ENCODE results near the gene KCTD1. TPM values are rescaled to one million over a fixed set of nuclear protein-coding genes. Genes with fewer than 3 reads are reported as not detected.

KCTD1 gene
- total RNA-seq, 1 donor from 2014 or later = 5.8 TPM

GRCh38 chr18:26524002-26524401 lies 24.4 kb downstream of the KCTD1 start:
- no peak for DNase-seq (ENCODE audit: low read depth in 2 of 2)

GRCh38 chr18:26521617-26522016 lies 26.7 kb downstream of the KCTD1 start:
- DNase-seq (ENCODE audit: low read depth in 2 of 2) = no peak

GRCh38 chr18:26520974-26521373 lies 27.4 kb downstream of the KCTD1 start:
- DNase-seq (ENCODE audit: low read depth in 2 of 2) = no peak

DNA sequence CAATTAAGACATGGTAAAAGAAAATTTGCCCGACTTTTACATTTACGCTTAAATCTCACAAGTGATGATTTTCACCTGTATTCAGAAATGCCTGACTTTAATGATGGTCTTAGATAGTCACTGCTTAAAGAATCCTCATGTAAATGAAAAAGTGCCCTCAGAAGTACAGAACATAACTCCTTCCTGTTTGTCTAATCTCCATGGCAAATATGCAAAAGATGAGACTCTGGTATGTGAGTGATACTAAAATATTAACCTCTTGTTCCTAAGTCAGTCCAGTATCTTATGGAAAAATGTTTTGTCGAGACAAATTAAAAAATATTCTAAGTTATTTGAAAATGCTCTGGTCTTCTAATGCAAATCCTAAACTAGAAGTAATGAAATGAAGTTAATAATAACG lies 29.2 kb downstream of the KCTD1 start:
- DNase-seq (ENCODE audit: low read depth in 2 of 2) = no peak

GRCh38 chr18:26516964-26517363 lies 31.4 kb downstream of the KCTD1 start:
- no peak for DNase-seq (ENCODE audit: low read depth in 2 of 2)

GRCh38 chr18:26515643-26516487 lies 32.5 kb downstream of the KCTD1 start:
- no peak for DNase-seq (ENCODE audit: low read depth in 2 of 2)

DNA sequence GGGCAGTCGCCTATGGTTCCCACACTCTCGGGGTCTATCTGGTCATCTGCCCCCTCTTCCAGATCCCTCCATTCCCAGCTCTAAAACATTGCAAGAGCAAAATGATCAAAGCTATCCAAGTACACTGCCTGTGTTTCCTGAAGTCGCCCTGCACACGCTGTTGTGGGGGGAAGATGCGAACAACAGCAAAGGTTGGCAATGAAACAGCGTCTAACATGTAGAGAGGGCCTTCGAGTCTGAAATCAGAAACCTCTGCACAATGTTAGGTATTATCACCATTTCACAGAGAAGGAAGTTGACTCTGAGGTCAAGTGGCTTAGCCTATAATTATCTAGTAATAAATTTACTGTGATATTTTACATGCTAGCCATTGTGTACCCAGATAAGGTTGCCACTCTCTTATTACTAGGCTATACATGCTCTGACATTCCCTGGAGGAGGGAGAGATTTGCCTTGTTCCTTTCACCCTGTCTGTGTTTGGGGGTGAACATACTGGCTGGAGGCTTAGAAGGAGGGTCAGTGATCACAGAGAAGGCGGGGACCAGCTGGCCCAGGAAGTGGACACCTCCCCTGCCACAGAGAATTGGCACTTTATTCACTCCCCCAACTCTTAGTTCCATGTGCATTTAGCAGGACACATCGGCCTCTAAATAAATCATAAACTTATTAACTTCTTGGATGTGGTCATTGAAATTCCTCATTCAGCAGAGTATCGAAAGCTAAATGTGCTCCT lies 36.8 kb downstream of the KCTD1 start:
- DNase-seq (ENCODE audit: low read depth in 2 of 2) = peak in 1 of 2 donors; percentile 28

GRCh38 chr18:26510337-26510736 lies 38.0 kb downstream of the KCTD1 start:
- DNase-seq (ENCODE audit: low read depth in 2 of 2) = no peak

GRCh38 chr18:26506012-26506411 lies 42.3 kb downstream of the KCTD1 start:
- no peak for DNase-seq (ENCODE audit: low read depth in 2 of 2)

- DNase-seq (ENCODE audit: low read depth in 2 of 2) = peak in 1 of 2 donors; percentile 6
These were observed 43.5 kb downstream of the KCTD1 start for GRCh38 chr18:26504831-26505230.

GRCh38 chr18:26503382-26503781 lies 45.0 kb downstream of the KCTD1 start:
- DNase-seq (ENCODE audit: low read depth in 2 of 2) = peak; percentile 54 to 55

DNA sequence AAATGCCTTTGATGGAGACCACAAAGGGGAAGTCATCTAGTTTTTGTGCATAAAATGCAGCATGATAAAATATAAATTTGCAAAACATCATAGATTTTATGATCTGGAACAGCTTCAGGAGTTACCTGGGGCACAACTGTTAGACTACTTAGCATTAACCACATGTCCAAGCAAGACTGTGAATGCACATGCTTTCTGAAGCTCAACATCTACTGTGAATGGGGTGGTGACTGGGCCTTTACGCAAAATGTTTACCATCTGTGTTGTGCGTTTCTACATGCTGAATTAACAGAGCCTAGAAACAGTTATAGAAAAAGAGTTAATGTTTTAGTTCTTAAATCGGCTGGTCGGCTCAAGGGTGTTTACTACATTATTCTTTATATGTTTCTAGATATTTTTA lies 45.5 kb downstream of the KCTD1 start:
- no peak for DNase-seq (ENCODE audit: low read depth in 2 of 2)

DNA sequence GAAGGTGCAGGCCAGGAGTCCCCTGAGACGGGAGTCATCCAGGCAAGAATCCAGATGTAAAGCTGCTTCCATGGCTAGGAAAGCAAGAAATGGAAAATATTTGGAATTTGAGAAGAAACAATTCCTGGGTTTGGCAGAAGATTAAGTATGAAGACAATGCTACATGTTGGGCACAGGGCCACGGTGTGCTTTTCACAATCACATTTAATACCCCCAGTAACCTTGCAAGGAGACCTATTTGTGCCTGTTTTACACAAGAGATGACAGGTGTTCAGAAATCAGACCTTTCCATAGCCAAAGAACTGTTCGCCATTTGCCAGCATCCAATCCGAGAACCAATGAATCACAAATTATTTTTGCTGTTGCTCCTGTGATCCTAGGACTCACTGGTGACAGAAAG lies 50.5 kb downstream of the KCTD1 start:
- DNase-seq (ENCODE audit: low read depth in 2 of 2) = no peak

DNA sequence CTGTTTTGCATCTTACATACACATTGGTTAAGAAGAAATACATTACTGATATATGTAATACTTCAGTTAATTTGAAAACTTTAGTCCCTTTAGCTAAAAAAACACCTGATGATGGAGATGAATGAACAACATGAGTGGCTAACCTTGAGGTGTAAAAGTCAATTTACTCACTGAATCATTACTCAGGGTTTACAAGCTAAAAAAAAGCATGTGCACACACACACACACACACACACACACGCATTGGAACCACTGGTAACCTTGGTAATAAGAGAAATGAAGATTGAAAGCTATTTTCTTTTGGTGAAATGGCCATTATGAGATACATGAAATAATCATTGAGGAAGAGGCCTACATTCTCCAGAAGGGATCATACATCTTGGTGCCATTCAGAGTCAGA lies 51.8 kb downstream of the KCTD1 start:
- DNase-seq (ENCODE audit: low read depth in 2 of 2) = no peak

DNA sequence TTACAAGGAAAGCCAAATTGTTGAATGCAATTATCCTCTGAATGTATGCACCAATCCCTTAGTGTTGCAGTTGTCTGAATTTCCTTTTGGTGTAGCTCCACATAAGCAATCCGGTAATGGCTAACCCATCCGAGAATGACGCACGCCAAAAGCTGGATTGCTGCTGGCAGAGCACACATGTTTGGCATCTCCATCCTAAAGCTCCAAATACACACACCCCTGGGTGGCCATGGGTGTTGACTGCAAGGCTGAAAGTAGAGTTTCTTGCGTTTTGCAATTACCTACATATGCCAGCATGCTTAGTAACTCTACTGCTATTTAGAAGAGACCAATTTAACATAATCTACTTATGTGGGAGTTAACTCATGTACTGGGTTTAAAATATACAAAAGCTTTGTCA lies 53.1 kb downstream of the KCTD1 start:
- no peak for DNase-seq (ENCODE audit: low read depth in 2 of 2)

DNA sequence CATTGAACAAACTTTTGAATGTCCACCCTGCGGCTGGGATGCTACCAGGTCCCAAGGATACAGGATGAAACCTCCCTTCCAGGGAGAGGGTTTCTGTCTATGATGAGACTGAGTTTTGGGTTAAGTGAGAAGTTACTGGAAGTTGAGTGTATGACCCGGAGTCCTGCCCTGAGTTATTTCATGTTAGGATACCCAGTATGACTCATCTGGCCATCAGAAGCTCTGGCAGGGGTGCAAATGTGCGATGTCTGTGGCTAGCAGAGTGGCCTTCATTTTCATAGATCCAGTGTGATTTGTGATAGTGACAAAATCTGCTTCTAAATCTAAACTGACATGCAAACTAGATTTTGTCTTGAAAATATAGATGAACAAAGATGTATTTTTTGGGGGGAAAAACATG lies 55.3 kb downstream of the KCTD1 start:
- no peak for DNase-seq (ENCODE audit: low read depth in 2 of 2)

- no peak for DNase-seq (ENCODE audit: low read depth in 2 of 2)
These were observed 57.0 kb downstream of the KCTD1 start for GRCh38 chr18:26491194-26491816.

DNA sequence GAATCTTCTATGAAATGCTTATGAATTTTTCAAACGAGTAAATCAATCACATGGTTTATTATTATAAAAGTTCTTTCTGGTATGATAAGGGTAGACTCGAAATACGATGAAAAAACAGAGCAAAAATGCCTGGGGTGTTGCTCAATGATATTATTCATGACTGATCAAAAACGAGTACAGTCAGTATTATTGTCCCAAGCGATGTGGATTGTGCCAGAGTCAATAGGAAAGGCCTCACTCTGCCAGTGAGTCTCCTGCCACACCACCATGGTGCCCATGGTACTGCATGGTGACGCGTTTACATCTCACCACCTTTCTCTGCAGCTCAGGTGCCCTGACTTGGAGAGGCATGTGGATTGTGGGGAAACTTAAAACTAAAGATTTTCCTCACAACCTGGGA lies 58.5 kb downstream of the KCTD1 start:
- no peak for DNase-seq (ENCODE audit: low read depth in 2 of 2)

DNA sequence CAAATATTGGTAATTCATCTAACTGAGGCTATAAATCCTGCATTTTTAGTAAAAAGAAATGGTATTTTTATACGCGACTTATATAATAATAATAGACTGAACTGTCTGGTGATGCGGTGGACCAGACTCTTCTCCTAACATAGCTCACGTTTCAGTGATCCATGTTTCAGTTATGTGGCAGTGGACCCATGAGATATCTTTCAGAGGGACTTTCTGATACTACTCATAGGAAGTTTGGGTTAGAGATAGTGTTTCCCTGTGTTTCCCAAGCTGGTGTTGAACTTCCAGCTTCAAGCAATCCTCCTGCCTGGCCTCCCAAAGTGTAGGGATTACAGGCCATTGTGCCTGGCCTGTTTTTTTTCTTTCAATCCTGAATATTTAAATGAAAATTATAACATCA lies 59.2 kb downstream of the KCTD1 start:
- DNase-seq (ENCODE audit: low read depth in 2 of 2) = no peak

DNA sequence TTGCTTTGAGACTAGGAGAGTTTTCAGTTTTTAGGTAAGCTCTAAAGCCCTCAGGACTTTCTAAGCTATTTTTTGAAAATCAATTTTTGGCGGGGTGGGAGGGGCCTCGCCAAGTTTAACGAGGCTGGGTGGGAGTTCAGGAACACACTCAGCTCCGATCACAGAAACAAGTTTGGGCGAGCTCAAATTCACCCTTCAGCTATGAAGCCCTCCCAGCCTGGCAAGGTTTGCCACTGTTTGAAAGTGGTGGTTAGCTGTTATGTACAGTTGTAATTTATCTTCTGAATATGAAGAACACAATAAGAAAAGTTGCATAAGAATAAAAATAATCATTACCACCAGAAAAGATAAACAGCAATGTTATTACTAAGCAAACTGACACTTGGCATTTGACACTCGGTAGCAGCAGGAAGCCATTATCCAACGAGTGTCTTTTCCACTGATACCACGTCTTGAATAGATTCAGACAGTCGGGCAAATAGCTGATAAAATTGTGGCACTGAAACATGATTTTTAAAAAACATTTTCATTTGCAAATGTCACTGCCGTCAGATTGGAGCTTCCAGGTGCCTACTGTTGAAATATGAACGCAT lies 59.8 kb downstream of the KCTD1 start:
- DNase-seq (ENCODE audit: low read depth in 2 of 2) = no peak

GRCh38 chr18:26487437-26487836 lies 60.9 kb downstream of the KCTD1 start:
- DNase-seq (ENCODE audit: low read depth in 2 of 2) = no peak

DNA sequence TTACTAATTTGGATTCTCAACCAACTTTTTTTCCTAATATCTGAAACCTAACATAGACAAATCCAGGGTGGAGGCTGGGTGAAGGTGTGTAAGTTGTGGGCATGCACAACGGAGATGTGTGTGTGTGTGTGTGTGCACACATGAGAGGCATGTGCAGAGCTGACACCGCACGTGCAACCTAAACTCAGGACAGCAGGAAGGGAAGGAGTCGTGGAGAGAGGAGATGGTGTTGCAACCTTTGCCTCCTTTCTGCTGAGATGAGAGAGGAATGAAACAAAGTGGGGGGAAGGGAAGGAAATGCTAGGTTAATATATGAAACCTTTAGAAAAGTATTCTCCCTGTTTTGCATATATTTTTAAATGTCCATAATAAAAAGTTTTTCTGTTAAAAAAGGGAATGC lies 64.7 kb downstream of the KCTD1 start:
- no peak for DNase-seq (ENCODE audit: low read depth in 2 of 2)
